Measurements from ENCODE around the gene ETV7. TPM values are rescaled to one million over a fixed set of nuclear protein-coding genes. Genes with fewer than 3 reads are reported as not detected.

ETV7 gene
- total RNA-seq, 2 donors from 2014 or later, result 2.6 to 5.4 TPM

DNA sequence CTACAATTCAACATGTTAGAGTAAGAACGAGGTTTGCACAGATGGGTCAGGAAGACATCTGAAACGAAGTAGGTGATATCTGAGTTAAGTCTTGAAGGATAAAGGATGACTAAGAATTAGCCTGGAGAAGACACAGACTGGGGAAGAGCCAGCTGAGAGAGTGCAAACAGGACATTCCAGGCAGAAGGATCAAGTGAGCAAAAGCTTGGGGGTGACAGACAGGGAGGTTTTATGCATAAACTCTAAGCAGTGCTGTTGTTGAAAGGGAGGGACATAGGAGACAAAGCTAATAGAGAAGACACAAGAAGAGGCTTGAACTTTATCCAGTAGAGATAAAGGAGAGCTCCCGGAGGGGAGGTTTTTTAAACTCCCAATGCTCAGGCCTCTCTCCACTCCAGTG lies 15.0 kb upstream of the ETV7 start:
- TF ChIP-seq, protein P1, sequence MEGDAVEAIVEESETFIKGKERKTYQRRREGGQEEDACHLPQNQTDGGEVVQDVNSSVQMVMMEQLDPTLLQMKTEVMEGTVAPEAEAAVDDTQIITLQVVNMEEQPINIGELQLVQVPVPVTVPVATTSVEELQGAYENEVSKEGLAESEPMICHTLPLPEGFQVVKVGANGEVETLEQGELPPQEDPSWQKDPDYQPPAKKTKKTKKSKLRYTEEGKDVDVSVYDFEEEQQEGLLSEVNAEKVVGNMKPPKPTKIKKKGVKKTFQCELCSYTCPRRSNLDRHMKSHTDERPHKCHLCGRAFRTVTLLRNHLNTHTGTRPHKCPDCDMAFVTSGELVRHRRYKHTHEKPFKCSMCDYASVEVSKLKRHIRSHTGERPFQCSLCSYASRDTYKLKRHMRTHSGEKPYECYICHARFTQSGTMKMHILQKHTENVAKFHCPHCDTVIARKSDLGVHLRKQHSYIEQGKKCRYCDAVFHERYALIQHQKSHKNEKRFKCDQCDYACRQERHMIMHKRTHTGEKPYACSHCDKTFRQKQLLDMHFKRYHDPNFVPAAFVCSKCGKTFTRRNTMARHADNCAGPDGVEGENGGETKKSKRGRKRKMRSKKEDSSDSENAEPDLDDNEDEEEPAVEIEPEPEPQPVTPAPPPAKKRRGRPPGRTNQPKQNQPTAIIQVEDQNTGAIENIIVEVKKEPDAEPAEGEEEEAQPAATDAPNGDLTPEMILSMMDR (IDR thresholded peaks at IDR 0.05), result no peak
- no peak for ATAC-seq (ENCODE audit: insufficient number of reproducible peaks, low FRiP score, low read depth)
- Histone ChIP-seq H3K4me3 (no peak overlapping the region), H3K27me3 (replicated peaks; ENCODE audit: insufficient read depth) (no peaks in the 10 kb centered on the region), H3K27ac (no peak overlapping the region), H3K9me3 (no peaks in the 10 kb centered on the region), H3K36me3 (no peaks in the 10 kb centered on the region), H3K4me1 (ENCODE audit: control insufficient read depth in 1 of 2, low read depth in 2 of 2) (no peaks in the 10 kb centered on the region)
- no peak for DNase-seq (ENCODE audit: low spot score)

DNA sequence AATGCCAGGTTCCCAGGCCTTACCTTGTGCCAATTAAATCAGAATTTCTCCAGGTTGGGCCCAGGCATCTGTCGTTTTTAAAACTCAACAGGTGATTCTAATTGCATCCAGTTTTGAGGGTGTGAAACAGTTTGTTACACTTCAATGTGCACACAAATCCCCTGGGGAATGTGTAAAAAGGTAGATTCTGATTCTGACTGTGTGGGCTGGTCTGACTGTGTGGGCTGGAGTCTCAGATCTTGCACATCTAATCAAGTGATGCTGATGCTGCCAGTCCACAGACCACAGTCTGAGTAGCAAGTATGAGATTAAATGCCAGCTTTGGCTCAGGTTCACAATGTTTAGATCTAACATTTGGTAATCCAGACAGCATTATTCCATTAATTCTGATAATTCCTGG lies 12.5 kb upstream of the ETV7 start:
- Histone ChIP-seq H3K4me3 (no peak overlapping the region), H3K36me3 (no peaks in the 10 kb centered on the region), H3K27ac (no peak overlapping the region), H3K9me3 (no peaks in the 10 kb centered on the region), H3K4me1 (ENCODE audit: control insufficient read depth in 1 of 2, low read depth in 2 of 2) (no peaks in the 10 kb centered on the region), H3K27me3 (replicated peaks; ENCODE audit: insufficient read depth) (no peaks in the 10 kb centered on the region)
- ATAC-seq (ENCODE audit: insufficient number of reproducible peaks, low FRiP score, low read depth), result no peak
- DNase-seq (ENCODE audit: low spot score), result no peak
- TF ChIP-seq, protein P1 (IDR thresholded peaks at IDR 0.05), result no peak

DNA sequence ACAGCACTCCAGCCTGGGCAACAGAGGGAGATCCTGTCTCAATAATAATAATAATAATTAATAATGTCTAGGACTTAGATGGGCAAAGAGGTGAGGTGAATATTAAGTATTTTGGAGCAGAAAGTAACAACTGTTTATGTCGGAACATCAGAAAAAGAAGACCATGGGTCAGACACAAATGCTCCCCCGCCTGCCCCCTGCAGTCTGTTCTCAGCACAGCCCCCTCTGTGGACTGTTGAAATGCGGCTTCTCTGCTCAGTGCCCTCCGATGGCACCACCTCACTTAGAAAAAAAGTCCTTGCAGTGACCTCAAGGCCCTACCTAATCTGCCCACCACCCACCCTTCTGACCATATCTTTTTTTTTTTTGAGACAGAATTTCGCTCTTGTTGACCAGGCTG lies 5.2 kb upstream of the ETV7 start:
- no peaks in the 10 kb centered on the region for H3K36me3 ChIP-seq
- TF ChIP-seq, protein P1 (IDR thresholded peaks at IDR 0.05), result no peak
- H3K4me1 ChIP-seq (ENCODE audit: control insufficient read depth in 1 of 2, low read depth in 2 of 2), result no peaks in the 10 kb centered on the region
- no peak for ATAC-seq (ENCODE audit: insufficient number of reproducible peaks, low FRiP score, low read depth)
- H3K9me3 ChIP-seq, result no peaks in the 10 kb centered on the region
- no peak overlapping the region for H3K4me3 ChIP-seq
- no peak for DNase-seq (ENCODE audit: low spot score)
- no peak overlapping the region for H3K27ac ChIP-seq
- no peaks in the 10 kb centered on the region for H3K27me3 ChIP-seq (replicated peaks; ENCODE audit: insufficient read depth)

DNA sequence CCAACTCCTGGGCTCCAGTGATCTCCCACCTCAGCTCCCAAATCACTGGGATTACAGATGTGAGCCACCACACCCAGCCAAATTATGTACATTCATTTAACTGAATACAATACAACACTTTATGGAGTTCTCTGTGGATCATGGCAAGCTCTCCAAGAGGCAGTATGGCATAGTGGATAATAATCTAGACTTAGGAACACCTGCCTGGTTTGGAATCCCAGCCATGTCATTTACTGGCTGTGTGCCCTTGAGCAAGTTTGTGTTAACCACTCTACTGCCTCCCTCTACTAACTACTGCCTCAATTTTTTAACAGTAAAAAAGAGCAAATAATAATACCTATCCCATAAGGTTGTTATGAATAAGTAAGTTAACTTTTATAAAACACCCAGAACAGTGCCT lies 1.9 kb upstream of the ETV7 start:
- DNase-seq (ENCODE audit: low spot score) (no peak), ATAC-seq (ENCODE audit: insufficient number of reproducible peaks, low FRiP score, low read depth) (no peak)
- TF ChIP-seq, protein P1 (IDR thresholded peaks at IDR 0.05), result no peak
- Histone ChIP-seq H3K36me3 (no peaks in the 10 kb centered on the region), H3K4me1 (ENCODE audit: control insufficient read depth in 1 of 2, low read depth in 2 of 2) (peaks cover 0 to 10% of the 10 kb centered on the region in 2 donors), H3K27me3 (replicated peaks; ENCODE audit: insufficient read depth) (no peaks in the 10 kb centered on the region), H3K27ac (no peak overlapping the region), H3K9me3 (no peaks in the 10 kb centered on the region), H3K4me3 (no peak overlapping the region)

DNA sequence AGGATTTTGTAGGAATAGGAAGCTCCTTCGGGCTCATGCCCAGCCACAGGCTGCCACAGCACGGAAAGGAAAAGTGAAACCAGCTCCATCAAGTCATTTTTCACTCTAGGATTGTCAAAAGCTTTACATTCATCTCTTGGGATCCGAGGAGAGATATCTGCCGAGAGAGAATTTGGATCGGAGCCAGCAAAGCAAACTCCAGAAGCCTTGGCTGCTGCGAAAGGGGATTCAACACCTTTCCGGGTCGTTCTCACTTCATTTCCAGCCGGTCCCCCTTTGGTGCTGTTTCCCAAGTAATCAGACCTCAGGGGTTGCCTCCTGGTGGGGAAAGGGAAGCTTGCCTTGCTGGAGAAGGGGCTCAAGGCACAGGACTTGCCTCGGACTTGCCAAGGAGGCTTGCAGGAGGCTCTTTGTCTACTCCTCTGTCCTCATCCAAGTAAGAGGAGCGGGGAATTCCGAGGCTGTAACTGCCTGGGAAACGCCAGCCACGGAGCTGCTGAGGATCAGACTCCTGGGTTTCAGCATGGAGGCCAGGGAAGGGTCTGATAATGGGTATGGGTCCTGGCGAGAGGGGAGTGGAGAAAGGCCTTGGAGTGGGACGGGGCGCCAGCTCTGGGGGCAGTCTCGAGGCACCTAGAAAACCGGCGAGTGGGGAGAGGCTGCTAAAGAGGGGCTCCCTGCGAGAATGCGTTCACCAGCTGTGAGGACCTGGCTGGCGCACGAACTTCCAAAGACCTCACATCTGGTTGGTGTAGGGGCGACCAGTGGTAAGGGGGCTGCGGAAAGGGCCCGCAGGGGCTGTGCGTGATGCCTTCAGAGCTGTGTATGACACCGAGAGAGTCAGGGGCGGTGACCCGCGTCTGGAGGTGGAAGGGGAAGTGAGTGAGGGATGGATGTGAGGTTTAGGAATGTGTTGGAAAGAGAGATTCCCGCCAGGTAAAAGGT lies 702 bp downstream of the ETV7 start:
- no peak for ATAC-seq (ENCODE audit: insufficient number of reproducible peaks, low FRiP score, low read depth)
- H3K4me3 ChIP-seq, result peak overlapping the region; percentile 85
- H3K36me3 ChIP-seq, result no peaks in the 10 kb centered on the region
- DNase-seq (ENCODE audit: low spot score), result no peak
- TF ChIP-seq, protein P1 (IDR thresholded peaks at IDR 0.05), result no peak
- H3K27me3 ChIP-seq (replicated peaks; ENCODE audit: insufficient read depth), result no peaks in the 10 kb centered on the region
- H3K27ac ChIP-seq, result peak overlapping the region; percentile 59 to 66
- H3K9me3 ChIP-seq, result no peaks in the 10 kb centered on the region
- H3K4me1 ChIP-seq (ENCODE audit: control insufficient read depth in 1 of 2, low read depth in 2 of 2), result peaks cover 9 to 26% of the 10 kb centered on the region in 2 donors
